ENCODE data around the gene KRT78.
A peak's percentile ranks its signal among the peaks of the same experiment; 100 is the strongest.

Gene KRT78

GRCh38 chr12:52837781-52838608 is 10.8 kb downstream of the KRT78 start:
- FAIRE-seq (no peak), DNase-seq (ENCODE audit: insufficient read length, low spot score) (no peak)
- no peak for TF ChIP-seq POLR2A (IDR thresholded peaks at IDR 0.05; ENCODE audit: low read depth, low read length)

DNA sequence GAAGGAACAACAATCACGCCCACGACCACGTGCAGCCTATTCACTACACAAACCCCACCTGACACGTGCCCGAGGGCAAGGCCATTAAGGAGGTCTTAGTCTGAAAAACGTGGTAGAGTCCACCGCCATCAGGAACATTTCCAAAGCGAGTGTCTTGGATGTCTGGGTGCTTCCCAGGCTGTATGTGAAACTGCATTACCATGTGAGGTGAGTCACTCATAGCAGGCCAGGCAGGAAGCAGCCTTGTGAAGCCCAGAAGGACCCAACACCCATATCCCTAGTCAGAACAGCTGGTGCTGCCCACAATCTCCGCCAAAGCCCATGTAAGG is 11.4 kb downstream of the KRT78 start:
- DNase-seq (ENCODE audit: insufficient read length, low spot score): peak; percentile 92
- no peak for TF ChIP-seq POLR2A (IDR thresholded peaks at IDR 0.05; ENCODE audit: low read depth, low read length)

DNA sequence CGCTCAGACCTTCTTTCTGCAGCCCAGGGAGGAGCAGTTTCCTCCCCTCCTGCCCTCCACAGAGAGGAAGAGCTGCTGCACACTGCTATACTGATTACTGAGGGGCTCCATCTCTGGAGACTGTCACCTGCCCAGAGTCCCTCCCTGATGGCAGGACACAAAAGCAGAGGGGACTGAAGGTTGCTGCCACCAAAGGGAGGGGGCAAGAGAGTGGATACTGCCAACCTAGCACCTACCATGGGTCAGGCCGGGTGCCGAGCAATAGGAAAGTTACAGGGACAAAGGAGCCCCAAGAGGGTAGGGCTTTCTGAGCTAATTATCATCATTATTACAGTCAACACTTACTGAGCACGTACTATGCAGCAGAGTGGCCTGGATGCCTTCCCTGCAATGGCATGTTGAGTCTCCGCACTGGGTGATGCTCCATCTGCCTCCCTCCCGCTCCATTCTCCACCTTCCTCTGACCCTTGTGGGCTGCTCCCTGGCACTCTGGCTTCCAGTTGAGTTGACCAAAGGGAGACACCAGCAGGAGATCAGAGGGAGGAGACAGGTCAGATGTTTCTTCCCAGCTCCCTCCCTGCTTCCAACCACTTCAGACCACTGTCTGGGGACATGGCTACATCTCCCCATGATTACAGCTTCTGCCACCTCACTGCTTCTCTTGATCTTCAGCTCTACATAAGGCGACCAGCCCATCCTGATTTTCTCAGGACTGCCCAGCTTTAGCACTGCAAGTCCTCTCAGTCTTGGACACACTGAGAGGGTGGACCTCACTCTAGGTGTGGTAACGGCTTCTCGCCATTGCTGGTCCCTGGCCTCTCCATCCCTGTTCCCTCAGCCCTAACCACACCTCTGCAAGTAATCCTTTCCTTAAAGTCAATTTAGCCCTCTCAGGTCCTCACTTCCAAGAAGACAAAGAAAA is 12.0 kb downstream of the KRT78 start:
- TF ChIP-seq POLR2A (IDR thresholded peaks at IDR 0.05; ENCODE audit: low read depth, low read length): no peak
- DNase-seq (ENCODE audit: insufficient read length, low spot score) (no peak), FAIRE-seq (no peak)

More for the DNA sequence above, 11.4 kb downstream of the KRT78 start:
- peak; percentile 80 for FAIRE-seq

- FAIRE-seq: no peak
- peak; percentile 70 for DNase-seq (ENCODE audit: insufficient read length, low spot score)
- no peak; the same call in 1 of the 2 replicates for TF ChIP-seq POLR2A (IDR thresholded peaks at IDR 0.05; ENCODE audit: low read depth, low read length)
Measured at GRCh38 chr12:52836042-52836466, 12.7 kb downstream of the KRT78 start.

GRCh38 chr12:52835271-52836041 is 13.3 kb downstream of the KRT78 start:
- DNase-seq (ENCODE audit: insufficient read length, low spot score) (no peak), FAIRE-seq (no peak)
- TF ChIP-seq POLR2A (IDR thresholded peaks at IDR 0.05; ENCODE audit: low read depth, low read length): no peak

DNA sequence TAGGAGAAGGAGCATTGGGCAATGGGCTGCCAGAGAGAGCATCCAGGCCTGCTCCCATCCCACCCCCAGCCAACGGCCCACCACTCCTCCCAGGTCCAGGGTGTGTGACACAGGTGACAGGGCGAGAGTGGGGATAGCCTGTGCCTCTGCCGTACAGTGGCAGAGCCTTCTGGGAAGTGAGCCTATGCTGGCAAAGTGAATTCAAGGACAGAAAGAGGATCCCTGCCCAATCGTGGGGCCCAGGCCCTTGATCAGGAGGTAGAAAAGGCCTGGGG is 14.1 kb downstream of the KRT78 start:
- TF ChIP-seq POLR2A (IDR thresholded peaks at IDR 0.05; ENCODE audit: low read depth, low read length): no peak
- no peak for DNase-seq (ENCODE audit: insufficient read length, low spot score)
- no peak for FAIRE-seq

GRCh38 chr12:52833922-52834726 is 14.7 kb downstream of the KRT78 start, which contains the start of gene KRT79:
KRT79 (minus strand) TSS chr12:52834311; CDS start chr12:52834260, 51 bp downstream.
- FAIRE-seq: no peak
- no peak for DNase-seq (ENCODE audit: insufficient read length, low spot score)
- no peak for TF ChIP-seq POLR2A (IDR thresholded peaks at IDR 0.05; ENCODE audit: low read depth, low read length)

DNA sequence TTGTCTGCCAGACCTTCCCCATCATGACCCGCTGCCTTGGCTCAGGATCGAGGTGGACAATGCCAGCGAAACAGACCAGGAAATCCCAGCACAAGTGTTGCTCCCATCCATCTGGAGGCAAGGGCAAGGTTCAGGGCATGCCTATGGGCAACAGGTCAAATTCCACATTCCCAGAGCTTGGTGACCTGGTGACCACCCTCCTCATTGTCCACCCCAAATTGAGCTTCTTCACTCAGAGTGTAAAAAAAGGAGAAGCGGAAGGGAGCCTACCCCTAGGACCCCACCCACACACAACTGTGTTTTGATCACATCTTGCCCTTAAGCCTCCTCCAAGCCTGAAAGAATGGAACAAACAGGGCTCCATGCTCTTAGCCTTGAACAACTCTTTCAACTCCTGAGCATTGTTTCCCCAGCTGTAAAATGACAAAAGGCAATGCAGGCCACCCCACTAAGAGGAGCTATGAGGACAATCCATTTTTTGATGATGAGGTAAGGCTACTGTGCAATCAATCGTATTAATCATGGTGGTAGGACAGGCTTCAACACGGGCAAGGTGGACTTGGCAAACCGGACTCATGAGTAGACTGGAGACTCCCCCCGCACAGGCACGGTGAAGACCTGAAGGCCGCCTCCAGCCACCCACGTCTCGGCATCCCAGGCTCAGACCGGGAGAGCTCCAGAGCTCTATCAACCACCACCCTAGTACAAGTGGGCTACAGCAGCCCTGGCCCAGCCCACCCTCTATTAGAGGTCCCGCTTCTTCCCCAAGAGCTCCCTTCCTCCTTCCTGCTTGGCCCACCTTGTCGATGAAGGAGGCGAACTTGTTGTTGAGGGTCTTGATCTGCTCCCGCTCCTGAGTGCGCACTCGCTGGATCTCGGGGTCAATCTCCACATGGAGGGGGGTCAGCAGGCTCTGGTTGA is 15.5 kb downstream of the KRT78 start:
- DNase-seq (ENCODE audit: insufficient read length, low spot score) (no peak), FAIRE-seq (no peak)
- TF ChIP-seq POLR2A (IDR thresholded peaks at IDR 0.05; ENCODE audit: low read depth, low read length): no peak

- FAIRE-seq: no peak
- TF ChIP-seq POLR2A (IDR thresholded peaks at IDR 0.05; ENCODE audit: low read depth, low read length): no peak
- DNase-seq (ENCODE audit: insufficient read length, low spot score): no peak
Measured at GRCh38 chr12:52832451-52832850, 16.3 kb downstream of the KRT78 start.

GRCh38 chr12:52831251-52831650 is 17.5 kb downstream of the KRT78 start:
- DNase-seq (ENCODE audit: insufficient read length, low spot score) (no peak), FAIRE-seq (no peak)
- TF ChIP-seq POLR2A (IDR thresholded peaks at IDR 0.05; ENCODE audit: low read depth, low read length): no peak

DNA sequence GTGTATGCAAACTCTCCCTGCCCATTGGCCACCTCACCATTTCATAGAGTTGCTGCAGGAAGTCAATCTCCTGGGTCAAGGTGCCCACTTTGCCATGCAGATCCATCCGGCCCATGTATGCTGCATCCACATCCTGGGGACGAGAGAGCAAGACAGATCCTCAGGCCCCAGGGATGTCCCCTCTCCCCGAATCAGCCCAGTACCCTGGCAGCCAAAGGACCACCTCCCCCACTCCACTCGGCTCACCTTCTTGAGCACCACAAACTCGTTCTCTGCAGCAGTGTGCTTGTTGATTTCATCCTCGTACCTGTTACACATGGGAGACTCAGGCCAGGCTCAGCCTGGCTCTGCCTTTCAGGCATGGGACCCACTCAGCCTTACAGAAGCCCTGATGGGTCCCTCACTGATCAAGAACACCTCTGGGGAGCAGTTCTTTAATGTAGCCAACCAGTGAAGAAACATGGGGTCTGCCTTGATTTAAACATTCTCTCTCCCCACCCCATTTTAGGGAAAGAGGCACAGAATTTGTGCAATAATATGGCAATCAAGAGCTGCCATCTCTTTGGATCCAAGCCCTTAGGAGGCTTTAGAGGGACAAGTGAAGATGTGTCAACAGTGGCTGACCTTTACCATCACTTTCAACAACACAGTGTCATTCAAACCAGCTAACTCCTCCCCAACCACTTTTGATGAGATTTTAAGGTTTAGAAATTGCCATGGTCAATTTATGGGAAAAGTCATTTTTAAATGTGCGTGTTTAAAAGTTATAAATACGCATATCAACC is 18.6 kb downstream of the KRT78 start:
- FAIRE-seq: no peak
- DNase-seq (ENCODE audit: insufficient read length, low spot score): no peak
- no peak for TF ChIP-seq POLR2A (IDR thresholded peaks at IDR 0.05; ENCODE audit: low read depth, low read length)
